Activated CD8-positive, alpha-beta memory T cell treated with anti-CD3 and anti-CD28 coated beads, Interleukin-2, amount 50 U/mL, for 48 hours (primary cell): ENCODE data around the gene PARP1.
"Not testable (repeated sequence)": the region's sequence is repeated elsewhere in the genome, so short reads cannot be mapped to it uniquely, and the experiment has no call there.

Experiments used
- DNase-seq: peaks from one replicate; pipeline ENCODE4 v3.0.0-alpha.2; 2020

PARP1 gene

GRCh38 chr1:226344441-226345259 is 63.2 kb downstream of the PARP1 start:
- DNase-seq = no peak

GRCh38 chr1:226342656-226343055 is 65.2 kb downstream of the PARP1 start:
- DNase-seq = no peak

DNA sequence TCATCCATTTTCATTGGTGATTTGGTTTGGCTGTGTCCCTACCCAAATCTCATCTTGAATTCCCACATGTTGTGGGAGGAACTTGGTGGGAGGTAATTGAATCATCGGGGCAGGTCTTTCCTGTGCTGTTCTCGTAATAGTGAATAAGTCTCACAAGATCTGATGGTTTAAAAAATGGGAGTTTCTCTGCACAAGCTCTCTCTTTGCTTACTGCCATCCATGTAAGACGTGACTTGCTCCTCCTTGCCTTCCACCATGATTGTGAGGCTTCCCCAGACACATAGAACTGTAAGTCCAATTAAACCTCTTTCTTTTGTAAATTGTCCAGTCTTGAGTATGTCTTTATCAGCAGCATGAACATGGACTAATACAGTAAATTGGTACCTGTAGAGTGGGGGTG is 67.8 kb downstream of the PARP1 start:
- not testable (repeated sequence) for DNase-seq

- no peak for DNase-seq
Measured at GRCh38 chr1:226337276-226337875, 70.5 kb downstream of the PARP1 start.

DNA sequence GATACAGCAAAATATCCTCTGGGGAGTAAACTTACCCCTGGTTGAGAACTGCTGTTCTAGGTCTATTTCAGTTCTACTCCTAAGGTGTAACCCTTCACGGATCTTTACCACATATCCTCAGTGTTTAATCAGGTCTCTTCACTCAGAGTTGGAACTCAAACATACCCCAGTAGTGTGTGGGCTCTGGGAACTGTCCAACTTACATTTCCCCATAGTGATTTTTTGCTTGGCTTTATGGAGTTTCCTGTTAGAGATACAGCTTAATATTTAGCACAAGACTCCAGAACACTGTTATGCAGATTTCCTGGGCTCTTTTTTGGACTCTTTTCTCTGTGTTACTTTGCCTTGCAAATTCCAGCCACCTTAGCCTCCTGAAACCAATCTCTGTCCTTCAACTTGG is 72.2 kb downstream of the PARP1 start:
- no peak for DNase-seq

GRCh38 chr1:226332947-226333346 is 74.9 kb downstream of the PARP1 start:
- no peak for DNase-seq

- DNase-seq = no peak
Measured at GRCh38 chr1:226329237-226329636, 78.7 kb downstream of the PARP1 start.

GRCh38 chr1:226327761-226328162 is 80.1 kb downstream of the PARP1 start:
- DNase-seq = no peak

DNA sequence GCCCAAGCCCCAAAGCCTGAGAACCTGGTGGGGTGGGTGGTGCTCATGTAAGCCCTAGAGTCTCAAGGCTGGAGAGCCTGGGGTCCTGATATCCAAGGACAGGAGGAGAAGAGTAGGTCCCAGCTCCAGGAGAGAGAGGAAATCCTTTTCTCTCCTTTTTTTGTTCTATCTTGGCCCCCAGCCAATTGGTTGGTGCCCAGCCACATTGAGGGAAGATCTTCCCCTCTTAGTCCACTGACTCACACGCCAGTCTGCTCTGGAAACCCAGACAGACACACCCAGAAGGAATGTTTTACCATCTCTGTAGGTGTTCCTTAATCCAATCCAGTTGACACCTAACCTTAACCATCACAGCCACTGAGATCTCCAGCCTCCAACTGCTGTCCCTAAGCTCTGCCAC is 82.7 kb downstream of the PARP1 start:
- DNase-seq = no peak

- no peak for DNase-seq
Measured at GRCh38 chr1:226324479-226324878, 83.4 kb downstream of the PARP1 start.

GRCh38 chr1:226322986-226323385 is 84.9 kb downstream of the PARP1 start:
- no peak for DNase-seq

DNA sequence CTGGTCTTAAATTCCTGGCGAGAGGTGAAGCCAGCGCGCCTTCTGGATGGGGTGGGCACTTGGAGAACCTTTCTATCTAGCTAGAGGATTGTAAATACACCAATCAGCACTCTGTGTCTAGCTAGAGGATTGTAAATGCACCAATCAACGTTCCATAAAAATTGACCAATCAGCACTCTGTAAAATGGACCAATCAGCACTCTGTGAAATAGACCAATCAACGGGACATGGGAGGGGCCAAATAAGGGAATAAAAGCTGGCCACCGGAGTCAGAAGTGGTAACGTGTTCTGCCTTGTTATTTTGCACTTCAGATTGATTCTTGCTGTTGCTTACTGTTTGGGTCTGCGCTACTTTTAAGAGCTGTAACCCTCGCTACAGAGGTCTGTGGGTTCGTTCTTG is 87.0 kb downstream of the PARP1 start:
- DNase-seq = no peak

GRCh38 chr1:226318471-226318870 is 89.4 kb downstream of the PARP1 start:
- no peak for DNase-seq

GRCh38 chr1:226314055-226314454 is 93.8 kb downstream of the PARP1 start:
- no peak for DNase-seq

- DNase-seq = no peak
Measured at GRCh38 chr1:226312065-226312464, 95.8 kb downstream of the PARP1 start.

DNA sequence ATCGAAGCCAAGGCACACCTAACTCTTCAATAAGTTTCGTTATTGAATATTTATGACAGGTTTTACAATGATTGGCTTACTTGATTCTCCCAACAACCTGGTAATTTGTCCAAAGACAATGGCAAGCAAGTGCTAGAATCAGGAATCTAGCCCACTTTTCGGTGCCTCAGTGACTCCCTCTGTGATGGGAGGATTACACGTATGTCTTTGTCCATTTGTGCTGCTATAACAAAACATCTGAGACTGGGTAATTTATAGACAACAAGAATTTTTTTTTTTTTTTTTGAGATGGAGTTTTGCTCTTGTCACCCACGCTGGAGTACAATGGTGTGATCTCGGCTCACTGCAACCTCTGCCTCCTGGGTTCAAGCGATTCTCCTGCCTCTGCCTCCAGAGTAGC is 96.5 kb downstream of the PARP1 start:
- no peak for DNase-seq
